Stimulated activated CD8-positive, alpha-beta memory T cell treated with anti-CD3 and anti-CD28 coated beads, Interleukin-2, amount 100 ng/mL, for 1 hour (primary cell): ENCODE measurements around the gene EFHD2.
A peak's percentile ranks its signal among the peaks of the same experiment; 100 is the strongest.
"Not testable (repeated sequence)": the region's sequence is repeated elsewhere in the genome, so short reads cannot be mapped to it uniquely, and the experiment has no call there.

Experiments
- DNase-seq, 2 donors: peaks; one replicate each; pipeline ENCODE4 v3.0.0-alpha.2; 2020; ENCODE audit warnings: low read depth in 2 of 2

EFHD2 gene

GRCh38 chr1:15412175-15412800 is 2.6 kb downstream of the EFHD2 start:
- no peak for DNase-seq

- no peak for DNase-seq
Measured at GRCh38 chr1:15412843-15413242, 3.2 kb downstream of the EFHD2 start.

- DNase-seq, result no peak
Measured at GRCh38 chr1:15413563-15414444, 4.1 kb downstream of the EFHD2 start.

GRCh38 chr1:15414445-15414983 is 4.8 kb downstream of the EFHD2 start:
- DNase-seq, result no peak

- DNase-seq, result peak in 1 of 2 donors; percentile 49
Measured at GRCh38 chr1:15417059-15417934, 7.6 kb downstream of the EFHD2 start.

GRCh38 chr1:15418806-15419515 is 9.3 kb downstream of the EFHD2 start:
- no peak for DNase-seq

- no peak for DNase-seq
Measured at GRCh38 chr1:15420853-15421465, 11.3 kb downstream of the EFHD2 start.

- no peak for DNase-seq
Measured at GRCh38 chr1:15422871-15423270, 13.2 kb downstream of the EFHD2 start.

GRCh38 chr1:15423355-15424077 is 13.8 kb downstream of the EFHD2 start:
- no peak for DNase-seq

GRCh38 chr1:15424146-15424667 is 14.5 kb downstream of the EFHD2 start:
- DNase-seq, result no peak

GRCh38 chr1:15424981-15425380 is 15.3 kb downstream of the EFHD2 start:
- DNase-seq, result no peak

GRCh38 chr1:15425521-15425920 is 15.8 kb downstream of the EFHD2 start:
- no peak for DNase-seq

GRCh38 chr1:15425958-15426357 is 16.3 kb downstream of the EFHD2 start:
- DNase-seq, result no peak

GRCh38 chr1:15426492-15427279 is 17.0 kb downstream of the EFHD2 start:
- DNase-seq, result no peak

GRCh38 chr1:15427280-15427666 is 17.6 kb downstream of the EFHD2 start:
- no peak for DNase-seq

- not testable (repeated sequence) for DNase-seq
Measured at GRCh38 chr1:15428252-15428651, 18.6 kb downstream of the EFHD2 start.

- no peak for DNase-seq
Measured at GRCh38 chr1:15428815-15429435, 19.2 kb downstream of the EFHD2 start.

- DNase-seq, result no peak
Measured at GRCh38 chr1:15429701-15430149, 20.0 kb downstream of the EFHD2 start.
